ENCODE results near the gene SOCS3.

Gene SOCS3

GRCh38 chr17:78399693-78400144, 39.8 kb upstream of the SOCS3 start:
- no peaks in the 10 kb centered on the region for H3K27me3 ChIP-seq (ENCODE audit: control insufficient read depth in 1 of 2, insufficient read depth in 2 of 2, low read length in 2 of 2)
- H3K9ac ChIP-seq (ENCODE audit: low read length in 2 of 2) = no peak overlapping the region
- H3K36me3 ChIP-seq (ENCODE audit: control insufficient read depth in 2 of 2, insufficient read depth in 2 of 2, low read length in 2 of 2) = peaks cover 42 to 55% of the 10 kb centered on the region in 2 donors
- peaks cover 17% of the 10 kb centered on the region for H3K4me1 ChIP-seq (ENCODE audit: control insufficient read depth, insufficient read depth, low read length)
- no peaks in the 10 kb centered on the region for H3K9me3 ChIP-seq (ENCODE audit: control insufficient read depth in 2 of 2, low read length in 2 of 2)
- no peak overlapping the region for H3K27ac ChIP-seq (ENCODE audit: low read length)
- H3K4me3 ChIP-seq (ENCODE audit: low read length in 2 of 2) = no peak overlapping the region

GRCh38 chr17:78399028-78399692, 39.3 kb upstream of the SOCS3 start:
- peaks cover 38 to 52% of the 10 kb centered on the region in 2 donors for H3K36me3 ChIP-seq (ENCODE audit: control insufficient read depth in 2 of 2, insufficient read depth in 2 of 2, low read length in 2 of 2)
- no peak overlapping the region for H3K9ac ChIP-seq (ENCODE audit: low read length in 2 of 2)
- H3K27ac ChIP-seq (ENCODE audit: low read length) = no peak overlapping the region

DNA sequence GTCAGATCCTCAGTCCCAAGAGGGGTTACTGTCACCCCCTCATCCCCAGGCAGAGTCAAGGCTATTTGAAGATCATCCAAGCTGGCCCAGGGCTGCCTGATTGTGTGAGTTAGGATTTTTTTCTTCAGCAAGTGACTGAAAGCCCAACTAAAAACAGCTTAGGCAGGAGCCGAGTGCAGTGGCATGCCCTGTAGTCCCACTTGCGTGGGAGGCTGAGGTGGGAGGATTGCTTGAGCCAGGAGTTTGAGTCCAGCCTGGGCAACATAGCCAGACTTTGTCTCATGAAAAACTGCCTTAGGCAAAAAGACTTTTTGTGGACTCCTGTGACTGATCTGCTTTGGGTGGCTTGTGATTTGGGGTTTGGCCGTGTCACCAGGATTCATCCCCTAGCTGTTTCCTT, 38.5 kb upstream of the SOCS3 start:
- Histone ChIP-seq H3K36me3 (ENCODE audit: control insufficient read depth in 2 of 2, insufficient read depth in 2 of 2, low read length in 2 of 2) (peaks cover 36 to 46% of the 10 kb centered on the region in 2 donors), H3K9me3 (ENCODE audit: control insufficient read depth in 2 of 2, low read length in 2 of 2) (no peaks in the 10 kb centered on the region), H3K9ac (ENCODE audit: low read length in 2 of 2) (no peak overlapping the region), H3K27ac (ENCODE audit: low read length) (no peak overlapping the region), H3K4me1 (ENCODE audit: control insufficient read depth, insufficient read depth, low read length) (peaks cover 17% of the 10 kb centered on the region), H3K4me3 (ENCODE audit: low read length in 2 of 2) (no peak overlapping the region), H3K27me3 (ENCODE audit: control insufficient read depth in 1 of 2, insufficient read depth in 2 of 2, low read length in 2 of 2) (no peaks in the 10 kb centered on the region)

More at GRCh38 chr17:78399028-78399692, 39.3 kb upstream of the SOCS3 start:
- Histone ChIP-seq H3K9me3 (ENCODE audit: control insufficient read depth in 2 of 2, low read length in 2 of 2) (no peaks in the 10 kb centered on the region), H3K4me3 (ENCODE audit: low read length in 2 of 2) (no peak overlapping the region), H3K4me1 (ENCODE audit: control insufficient read depth, insufficient read depth, low read length) (peaks cover 17% of the 10 kb centered on the region), H3K27me3 (ENCODE audit: control insufficient read depth in 1 of 2, insufficient read depth in 2 of 2, low read length in 2 of 2) (no peaks in the 10 kb centered on the region)

DNA sequence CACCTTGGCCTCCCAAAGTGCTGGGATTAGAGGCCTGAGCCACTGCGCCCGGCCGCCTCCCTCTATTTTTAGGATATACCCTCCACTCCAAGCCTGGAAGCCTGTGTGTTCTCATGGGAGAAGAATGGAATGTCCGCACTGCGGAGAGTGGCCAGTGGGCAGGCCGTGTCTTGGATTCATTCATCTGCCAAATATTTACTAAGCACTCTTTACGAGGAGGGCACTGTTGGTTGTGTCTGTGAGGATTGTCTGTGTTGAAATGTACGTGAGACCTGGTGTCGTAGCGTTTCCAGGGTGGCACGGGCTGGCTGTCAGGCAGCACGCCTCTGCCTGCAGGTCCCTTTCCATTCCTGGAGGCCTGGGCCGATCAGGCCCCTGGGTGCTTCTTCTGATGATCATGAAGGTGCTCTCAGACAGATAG, 37.8 kb upstream of the SOCS3 start:
- Histone ChIP-seq H3K4me1 (ENCODE audit: control insufficient read depth, insufficient read depth, low read length) (peaks cover 17% of the 10 kb centered on the region), H3K9me3 (ENCODE audit: control insufficient read depth in 2 of 2, low read length in 2 of 2) (no peaks in the 10 kb centered on the region), H3K27me3 (ENCODE audit: control insufficient read depth in 1 of 2, insufficient read depth in 2 of 2, low read length in 2 of 2) (no peaks in the 10 kb centered on the region), H3K4me3 (ENCODE audit: low read length in 2 of 2) (peak overlapping the region in 1 of 2 donors; percentile 15), H3K27ac (ENCODE audit: low read length) (peak overlapping the region; percentile 55), H3K9ac (ENCODE audit: low read length in 2 of 2) (peak overlapping the region in 1 of 2 donors; percentile 13), H3K36me3 (ENCODE audit: control insufficient read depth in 2 of 2, insufficient read depth in 2 of 2, low read length in 2 of 2) (peaks cover 29 to 41% of the 10 kb centered on the region in 2 donors)

- H3K36me3 ChIP-seq (ENCODE audit: control insufficient read depth in 2 of 2, insufficient read depth in 2 of 2, low read length in 2 of 2) = peaks cover 29 to 36% of the 10 kb centered on the region in 2 donors
- peak overlapping the region; percentile 55 for H3K27ac ChIP-seq (ENCODE audit: low read length)
- no peak overlapping the region for H3K4me3 ChIP-seq (ENCODE audit: low read length in 2 of 2)
- H3K9ac ChIP-seq (ENCODE audit: low read length in 2 of 2) = no peak overlapping the region
- H3K9me3 ChIP-seq (ENCODE audit: control insufficient read depth in 2 of 2, low read length in 2 of 2) = no peaks in the 10 kb centered on the region
- H3K27me3 ChIP-seq (ENCODE audit: control insufficient read depth in 1 of 2, insufficient read depth in 2 of 2, low read length in 2 of 2) = no peaks in the 10 kb centered on the region
- peaks cover 17% of the 10 kb centered on the region for H3K4me1 ChIP-seq (ENCODE audit: control insufficient read depth, insufficient read depth, low read length)
Measured at GRCh38 chr17:78396441-78397337, 36.8 kb upstream of the SOCS3 start.

DNA sequence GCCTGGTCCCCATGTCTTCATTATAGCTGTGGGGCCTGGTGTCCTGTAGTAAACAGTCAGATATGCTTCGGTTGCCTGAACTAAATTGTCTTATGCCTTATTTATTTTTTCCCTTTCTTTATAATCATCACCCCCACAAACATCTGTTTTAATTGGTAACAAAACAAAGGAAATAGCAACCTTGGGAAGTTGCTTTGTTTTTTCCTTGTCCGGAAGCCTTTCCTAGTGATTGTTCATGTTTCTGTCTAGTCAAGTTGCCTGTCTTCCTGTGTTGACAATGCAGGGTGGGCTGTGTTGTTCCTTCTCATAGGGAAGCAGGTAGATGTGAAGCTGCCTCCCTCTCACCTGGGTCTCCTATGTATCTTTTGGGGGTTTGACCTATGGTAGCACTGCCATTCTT, 35.3 kb upstream of the SOCS3 start:
- Histone ChIP-seq H3K36me3 (ENCODE audit: control insufficient read depth in 2 of 2, insufficient read depth in 2 of 2, low read length in 2 of 2) (peaks cover 21 to 24% of the 10 kb centered on the region in 2 donors), H3K9ac (ENCODE audit: low read length in 2 of 2) (no peak overlapping the region), H3K9me3 (ENCODE audit: control insufficient read depth in 2 of 2, low read length in 2 of 2) (no peaks in the 10 kb centered on the region), H3K27me3 (ENCODE audit: control insufficient read depth in 1 of 2, insufficient read depth in 2 of 2, low read length in 2 of 2) (no peaks in the 10 kb centered on the region), H3K27ac (ENCODE audit: low read length) (no peak overlapping the region), H3K4me1 (ENCODE audit: control insufficient read depth, insufficient read depth, low read length) (peaks cover 19% of the 10 kb centered on the region), H3K4me3 (ENCODE audit: low read length in 2 of 2) (no peak overlapping the region)

- peaks cover 19% of the 10 kb centered on the region for H3K4me1 ChIP-seq (ENCODE audit: control insufficient read depth, insufficient read depth, low read length)
- H3K9ac ChIP-seq (ENCODE audit: low read length in 2 of 2) = no peak overlapping the region
- H3K36me3 ChIP-seq (ENCODE audit: control insufficient read depth in 2 of 2, insufficient read depth in 2 of 2, low read length in 2 of 2) = peaks cover 13 to 15% of the 10 kb centered on the region in 2 donors
Measured at GRCh38 chr17:78394209-78394608, 34.3 kb upstream of the SOCS3 start.

GRCh38 chr17:78393575-78393974, 33.7 kb upstream of the SOCS3 start:
- Histone ChIP-seq H3K9me3 (ENCODE audit: control insufficient read depth in 2 of 2, low read length in 2 of 2) (no peaks in the 10 kb centered on the region), H3K27ac (ENCODE audit: low read length) (no peak overlapping the region), H3K9ac (ENCODE audit: low read length in 2 of 2) (no peak overlapping the region), H3K27me3 (ENCODE audit: control insufficient read depth in 1 of 2, insufficient read depth in 2 of 2, low read length in 2 of 2) (no peaks in the 10 kb centered on the region), H3K4me3 (ENCODE audit: low read length in 2 of 2) (no peak overlapping the region), H3K36me3 (ENCODE audit: control insufficient read depth in 2 of 2, insufficient read depth in 2 of 2, low read length in 2 of 2) (peaks cover 7 to 8% of the 10 kb centered on the region in 2 donors), H3K4me1 (ENCODE audit: control insufficient read depth, insufficient read depth, low read length) (peaks cover 21% of the 10 kb centered on the region)

More at GRCh38 chr17:78394209-78394608, 34.3 kb upstream of the SOCS3 start:
- Histone ChIP-seq H3K4me3 (ENCODE audit: low read length in 2 of 2) (no peak overlapping the region), H3K27ac (ENCODE audit: low read length) (no peak overlapping the region), H3K27me3 (ENCODE audit: control insufficient read depth in 1 of 2, insufficient read depth in 2 of 2, low read length in 2 of 2) (no peaks in the 10 kb centered on the region), H3K9me3 (ENCODE audit: control insufficient read depth in 2 of 2, low read length in 2 of 2) (no peaks in the 10 kb centered on the region)

DNA sequence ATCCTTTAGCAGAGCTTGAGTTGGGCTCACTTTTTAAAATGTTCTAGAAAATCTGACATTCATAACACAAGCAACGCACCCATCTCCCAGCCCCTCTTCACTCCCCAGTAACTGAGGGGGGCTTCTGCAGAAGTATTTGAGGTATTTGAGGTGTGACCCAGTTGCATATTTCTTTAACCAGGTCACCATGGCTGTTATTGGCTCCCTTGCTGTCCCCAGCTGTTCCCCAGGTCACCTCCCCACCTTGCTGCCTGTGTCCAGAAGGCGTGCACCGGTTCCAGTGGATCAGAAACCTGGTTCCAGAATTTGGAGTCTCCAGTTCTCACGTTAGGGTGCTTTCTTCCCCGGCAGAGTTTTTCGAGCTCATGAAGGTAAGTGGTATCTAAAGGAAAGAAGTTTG, 32.4 kb upstream of the SOCS3 start:
- Histone ChIP-seq H3K9me3 (ENCODE audit: control insufficient read depth in 2 of 2, low read length in 2 of 2) (no peaks in the 10 kb centered on the region), H3K4me1 (ENCODE audit: control insufficient read depth, insufficient read depth, low read length) (peaks cover 21% of the 10 kb centered on the region), H3K4me3 (ENCODE audit: low read length in 2 of 2) (no peak overlapping the region), H3K27ac (ENCODE audit: low read length) (no peak overlapping the region), H3K36me3 (ENCODE audit: control insufficient read depth in 2 of 2, insufficient read depth in 2 of 2, low read length in 2 of 2) (peaks cover 3 to 4% of the 10 kb centered on the region in 2 donors), H3K27me3 (ENCODE audit: control insufficient read depth in 1 of 2, insufficient read depth in 2 of 2, low read length in 2 of 2) (no peaks in the 10 kb centered on the region), H3K9ac (ENCODE audit: low read length in 2 of 2) (no peak overlapping the region)

DNA sequence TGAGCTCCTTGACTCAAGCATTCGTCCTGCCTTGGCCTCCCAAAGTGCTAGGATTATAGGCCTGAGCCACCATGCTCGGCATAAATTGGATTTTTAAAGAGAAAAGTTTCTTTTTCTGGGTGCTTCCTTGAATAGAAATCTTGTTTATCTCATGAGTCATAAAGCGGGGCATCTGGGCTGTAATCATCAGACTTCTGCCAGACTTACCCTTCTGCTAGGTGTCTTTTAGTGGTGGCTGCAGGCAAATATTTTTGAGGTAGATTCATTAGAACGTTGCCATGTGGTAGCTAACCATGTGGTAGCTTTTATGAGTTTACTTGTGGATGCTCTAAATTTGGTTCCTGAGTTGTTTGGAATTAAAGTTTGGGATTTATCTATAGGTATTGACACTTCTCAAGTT, 32.0 kb upstream of the SOCS3 start:
- H3K36me3 ChIP-seq (ENCODE audit: control insufficient read depth in 2 of 2, insufficient read depth in 2 of 2, low read length in 2 of 2) = peaks cover 3 to 4% of the 10 kb centered on the region in 2 donors
- H3K9me3 ChIP-seq (ENCODE audit: control insufficient read depth in 2 of 2, low read length in 2 of 2) = no peaks in the 10 kb centered on the region
- H3K9ac ChIP-seq (ENCODE audit: low read length in 2 of 2) = no peak overlapping the region
- no peak overlapping the region for H3K4me3 ChIP-seq (ENCODE audit: low read length in 2 of 2)
- H3K27ac ChIP-seq (ENCODE audit: low read length) = no peak overlapping the region
- H3K27me3 ChIP-seq (ENCODE audit: control insufficient read depth in 1 of 2, insufficient read depth in 2 of 2, low read length in 2 of 2) = no peaks in the 10 kb centered on the region
- peaks cover 17% of the 10 kb centered on the region for H3K4me1 ChIP-seq (ENCODE audit: control insufficient read depth, insufficient read depth, low read length)
